Mucosa of rectum (tissue), 2 donors: ENCODE results near the gene COX4I2.

ENCODE experiments used
- H3K27ac ChIP-seq, 2 donors: one replicate each; pipeline ENCODE4 v1.7.0; 2013; ENCODE audit warnings: inconsistent platforms in 2 of 2, low read depth in 2 of 2, low read length in 2 of 2
- H3K27me3 ChIP-seq, 2 donors: one replicate each; pipeline ENCODE4 v1.7.0; 2013; ENCODE audit warnings: low read length in 2 of 2; ENCODE audit not compliant: control insufficient read depth in 2 of 2, insufficient read depth in 2 of 2
- H3K36me3 ChIP-seq, 2 donors: one replicate each; pipeline ENCODE4 v1.7.0; 2013; ENCODE audit warnings: low read length in 2 of 2; ENCODE audit not compliant: control insufficient read depth in 2 of 2, insufficient read depth in 2 of 2
- H3K4me1 ChIP-seq, 2 donors: one replicate each; pipeline ENCODE4 v1.7.0; 2013; ENCODE audit warnings: low read length in 2 of 2, mild to moderate bottlenecking in 1 of 2; ENCODE audit not compliant: control insufficient read depth in 2 of 2, insufficient read depth in 2 of 2
- H3K4me3 ChIP-seq, 2 donors: one replicate each; pipeline ENCODE4 v1.7.0; 2013; ENCODE audit warnings: low read length in 2 of 2
- H3K9ac ChIP-seq, 2 donors: one replicate each; pipeline ENCODE4 v1.7.0; 2013; ENCODE audit warnings: low read length in 2 of 2, low read depth in 1 of 2, mild to moderate bottlenecking in 1 of 2
- H3K9me3 ChIP-seq, 2 donors: one replicate each; pipeline ENCODE4 v1.7.0; 2013; ENCODE audit warnings: low read length in 2 of 2; ENCODE audit not compliant: control insufficient read depth in 2 of 2
- donor health status: healthy.
- donor health status: Normal muscosa, but diverticular disease.

Gene COX4I2

DNA sequence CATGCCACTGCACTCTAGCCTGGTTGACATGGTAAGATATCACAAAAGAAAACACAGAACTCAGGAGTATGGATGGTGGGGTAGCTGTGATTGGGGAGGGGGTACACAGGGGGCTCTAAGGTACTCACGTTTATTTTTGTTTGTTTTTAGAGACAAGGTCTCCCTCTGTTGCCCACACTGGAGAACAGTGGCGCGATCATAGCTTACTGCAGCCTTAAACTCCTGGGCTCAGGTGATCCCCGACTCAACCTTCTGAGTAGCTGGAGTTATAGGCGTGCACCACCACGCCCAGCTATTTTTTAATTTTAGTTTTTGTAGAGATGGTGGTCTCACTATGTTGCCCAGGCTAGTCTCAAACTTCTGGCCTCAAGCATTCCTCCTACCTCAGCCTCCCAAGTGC is 55.7 kb downstream of the COX4I2 start:
- Histone ChIP-seq H3K27ac (no peak overlapping the region), H3K36me3 (peaks cover 9 to 14% of the 10 kb centered on the region in 2 donors), H3K4me3 (no peak overlapping the region), H3K9me3 (no peaks in the 10 kb centered on the region), H3K9ac (no peak overlapping the region), H3K27me3 (no peaks in the 10 kb centered on the region), H3K4me1 (peaks cover 2 to 8% of the 10 kb centered on the region in 2 donors)

GRCh38 chr20:31693987-31694661 is 56.4 kb downstream of the COX4I2 start:
- no peaks in the 10 kb centered on the region for H3K27me3 ChIP-seq
- no peak overlapping the region for H3K9ac ChIP-seq
- peak overlapping the region; percentile 46 to 52 for H3K27ac ChIP-seq
- H3K4me3 ChIP-seq = no peak overlapping the region
- peaks cover 9 to 12% of the 10 kb centered on the region in 2 donors for H3K36me3 ChIP-seq
- no peaks in the 10 kb centered on the region for H3K9me3 ChIP-seq
- H3K4me1 ChIP-seq = peaks cover 8 to 13% of the 10 kb centered on the region in 2 donors
